Activated CD4-positive, alpha-beta memory T cell treated with anti-CD3 and anti-CD28 coated beads, Interleukin-2, amount 10 ng/mL, durations not matched to agents 7 days and 5 days (primary cell): ENCODE measurements around the gene TAP1. TPM values are rescaled to one million over a fixed set of nuclear protein-coding genes. Genes with fewer than 3 reads are reported as not detected.

Source experiments
- CTCF ChIA-PET: fragments of 350-600 bp; sonication (Branson Sonifier 250); formaldehyde crosslinking; loops from one replicate; lab custom pipeline; 2021; ENCODE audit warnings: antibody characterized with exemption, inconsistent platforms; lab: Charles Lee
- POLR2A ChIA-PET: fragments of 350-600 bp; sonication (Branson Sonifier 250); formaldehyde crosslinking; loops from one replicate; lab custom pipeline; 2021; ENCODE audit warnings: antibody characterized with exemption; lab: Charles Lee
- DNase-seq: peaks from one replicate; pipeline ENCODE4 v3.0.0-alpha.2; 2020
- H3K27ac Mint-ChIP-seq: one replicate; pipeline ENCODE4 v1.8.0; 2021; ENCODE audit warnings: mild to moderate bottlenecking, mixed read lengths
- H3K27me3 Mint-ChIP-seq: one replicate; pipeline ENCODE4 v1.8.0; 2021; ENCODE audit warnings: mixed read lengths
- H3K36me3 Mint-ChIP-seq: one replicate; pipeline ENCODE4 v1.8.0; 2021; ENCODE audit warnings: low read depth, mixed read lengths
- H3K4me1 Mint-ChIP-seq: one replicate; pipeline ENCODE4 v1.8.0; 2021; ENCODE audit warnings: mixed read lengths
- H3K4me3 Mint-ChIP-seq: one replicate; pipeline ENCODE4 v1.8.0; 2021; ENCODE audit warnings: mild to moderate bottlenecking, mixed read lengths
- H3K9me3 Mint-ChIP-seq: one replicate; pipeline ENCODE4 v1.8.0; 2021; ENCODE audit warnings: mixed read lengths
- total RNA-seq, 2 experiments: library from RNA; stranded (reverse); gene quantifications; one replicate each; pipeline ENCODE4 v1.2.3, GENCODE V29; 2021

TAP1 gene
- total RNA-seq, 2 experiments from 2014 or later = 410 to 412 TPM

DNA sequence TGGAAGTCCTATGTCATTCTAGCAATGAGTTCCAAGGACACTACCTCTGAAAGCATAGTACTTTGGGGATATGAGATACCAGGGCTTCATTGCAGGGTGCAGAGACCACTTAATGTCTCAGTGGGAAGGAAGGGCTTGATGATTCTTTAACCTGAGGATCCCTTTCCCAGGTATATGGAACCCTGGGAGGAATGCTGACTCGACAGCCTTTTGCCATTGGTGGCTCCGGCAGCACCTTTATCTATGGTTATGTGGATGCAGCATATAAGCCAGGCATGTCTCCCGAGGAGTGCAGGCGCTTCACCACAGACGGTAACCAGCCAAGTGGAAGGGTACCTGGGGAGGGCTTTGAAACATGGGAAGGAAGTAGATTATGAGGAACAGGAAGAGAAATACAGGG lies 4.7 kb upstream of the TAP1 start:
- Mint-ChIP-seq H3K9me3 (no peaks in the 10 kb centered on the region), H3K4me3 (no peak overlapping the region), H3K4me1 (peaks cover 48% of the 10 kb centered on the region), H3K27ac (peak overlapping the region; percentile 53), H3K36me3 (peaks cover 84% of the 10 kb centered on the region), H3K27me3 (no peaks in the 10 kb centered on the region)
- CTCF ChIA-PET = interaction anchor here (1.1 to 9.6 kb wide), 8 partner anchors 10 to 127 kb away, joined by 3 to 337 read pairs (median 4); partner anchors contain the start of genes PSMB8 and TAP2
- POLR2A ChIA-PET = interaction anchor here (0.5 to 9.4 kb wide), 4 partner anchors 10 to 113 kb away, joined by 3 to 1055 read pairs (median 170); partner anchors contain the start of genes BRD2, PSMB8 and TAP2
- no peak for DNase-seq

DNA sequence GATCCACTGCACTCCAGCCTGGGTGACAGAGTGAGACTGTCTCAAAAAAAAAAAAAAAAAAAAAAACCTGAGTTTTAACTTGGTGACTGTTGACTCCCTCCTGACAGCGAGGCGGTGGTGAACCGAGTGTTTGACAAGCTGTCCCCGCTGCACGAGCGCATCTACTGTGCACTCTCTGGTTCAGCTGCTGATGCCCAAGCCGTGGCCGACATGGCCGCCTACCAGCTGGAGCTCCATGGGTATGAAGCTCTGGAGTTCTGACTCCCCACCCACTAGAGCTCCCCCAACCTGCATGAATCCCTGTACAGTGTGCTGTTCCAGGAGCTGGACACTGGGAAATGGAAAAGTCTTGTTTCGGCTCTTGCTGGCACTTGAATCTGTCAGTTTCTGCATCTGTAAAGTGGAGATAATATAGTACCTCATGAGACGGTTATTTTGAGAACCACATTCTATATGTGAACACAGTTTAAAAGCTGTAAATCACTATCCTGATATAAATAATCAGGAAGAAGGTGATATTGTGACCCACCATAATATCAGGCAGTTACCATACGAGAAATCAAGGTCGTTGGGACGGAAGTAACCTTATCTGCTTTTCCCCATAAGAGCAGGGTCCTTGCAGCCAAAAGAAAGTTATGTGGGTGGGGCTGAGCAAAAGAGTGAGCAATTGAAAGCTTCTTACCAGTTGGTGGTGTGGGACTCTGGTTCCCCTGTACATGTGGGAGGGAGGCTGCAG lies 3.8 kb upstream of the TAP1 start:
- ChIA-PET CTCF (interaction anchor here (1.1 to 9.6 kb wide), 7 partner anchors 11 to 128 kb away, joined by 3 to 337 read pairs (median 5); partner anchors contain the start of genes PSMB8 and TAP2), POLR2A (interaction anchor here (1.3 to 9.4 kb wide), 4 partner anchors 11 to 123 kb away, joined by 4 to 1055 read pairs (median 170); partner anchors contain the start of genes BRD2, PSMB8 and TAP2)
- no peak for DNase-seq
- H3K27ac Mint-ChIP-seq = peak overlapping the region; percentile 56
- H3K4me3 Mint-ChIP-seq = peak overlapping the region; percentile 100
- no peaks in the 10 kb centered on the region for H3K27me3 Mint-ChIP-seq
- peaks cover 48% of the 10 kb centered on the region for H3K4me1 Mint-ChIP-seq
- H3K36me3 Mint-ChIP-seq = peaks cover 87% of the 10 kb centered on the region
- no peaks in the 10 kb centered on the region for H3K9me3 Mint-ChIP-seq

DNA sequence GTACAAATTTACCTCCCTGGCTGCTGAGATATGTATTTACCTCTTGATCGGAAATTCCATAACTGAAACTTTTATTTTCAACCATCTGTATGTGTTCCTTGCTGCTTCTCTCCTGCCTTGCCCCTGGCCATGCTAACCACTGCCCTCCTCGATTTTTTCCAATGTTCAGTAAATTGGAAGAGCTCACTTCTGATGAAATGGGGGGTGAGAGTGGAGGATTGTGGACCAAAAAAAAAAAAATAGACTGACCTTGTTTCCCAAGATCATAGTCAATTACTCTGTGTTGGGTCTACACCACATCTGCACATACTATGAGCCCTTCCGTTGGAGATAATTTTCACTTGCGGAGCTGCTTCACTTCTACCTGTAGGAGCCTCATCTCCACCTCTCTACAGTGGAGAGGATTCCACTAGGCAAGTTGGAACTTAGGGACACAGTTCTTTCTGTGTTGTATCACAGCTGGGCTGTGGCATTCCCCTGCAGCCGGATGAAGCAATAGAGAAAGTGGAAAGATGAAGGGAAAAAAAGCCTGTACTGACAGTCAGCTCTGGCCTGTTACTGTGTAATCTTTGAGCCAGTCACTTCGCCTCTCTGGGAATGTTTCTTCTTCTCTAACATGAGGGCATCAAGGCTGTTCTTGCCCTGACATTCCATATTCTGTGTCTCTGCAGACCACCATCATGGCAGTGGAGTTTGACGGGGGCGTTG lies 2.1 kb upstream of the TAP1 start:
- ChIA-PET CTCF (interaction anchor here (1.1 to 9.6 kb wide), 11 partner anchors 11 to 423 kb away, joined by 3 to 337 read pairs (median 7); partner anchors contain the start of genes PSMB8 and TAP2), POLR2A (interaction anchor here (0.8 to 9.4 kb wide), 11 partner anchors 9 to 728 kb away, joined by 3 to 1055 read pairs (median 6); partner anchors contain the start of genes ATF6B, BRD2, PSMB8 and TAP2)
- Mint-ChIP-seq H3K27me3 (no peaks in the 10 kb centered on the region), H3K4me3 (peak overlapping the region; percentile 100), H3K4me1 (peaks cover 57% of the 10 kb centered on the region), H3K27ac (peak overlapping the region; percentile 99), H3K36me3 (peaks cover 90% of the 10 kb centered on the region), H3K9me3 (no peaks in the 10 kb centered on the region)
- no peak for DNase-seq

DNA sequence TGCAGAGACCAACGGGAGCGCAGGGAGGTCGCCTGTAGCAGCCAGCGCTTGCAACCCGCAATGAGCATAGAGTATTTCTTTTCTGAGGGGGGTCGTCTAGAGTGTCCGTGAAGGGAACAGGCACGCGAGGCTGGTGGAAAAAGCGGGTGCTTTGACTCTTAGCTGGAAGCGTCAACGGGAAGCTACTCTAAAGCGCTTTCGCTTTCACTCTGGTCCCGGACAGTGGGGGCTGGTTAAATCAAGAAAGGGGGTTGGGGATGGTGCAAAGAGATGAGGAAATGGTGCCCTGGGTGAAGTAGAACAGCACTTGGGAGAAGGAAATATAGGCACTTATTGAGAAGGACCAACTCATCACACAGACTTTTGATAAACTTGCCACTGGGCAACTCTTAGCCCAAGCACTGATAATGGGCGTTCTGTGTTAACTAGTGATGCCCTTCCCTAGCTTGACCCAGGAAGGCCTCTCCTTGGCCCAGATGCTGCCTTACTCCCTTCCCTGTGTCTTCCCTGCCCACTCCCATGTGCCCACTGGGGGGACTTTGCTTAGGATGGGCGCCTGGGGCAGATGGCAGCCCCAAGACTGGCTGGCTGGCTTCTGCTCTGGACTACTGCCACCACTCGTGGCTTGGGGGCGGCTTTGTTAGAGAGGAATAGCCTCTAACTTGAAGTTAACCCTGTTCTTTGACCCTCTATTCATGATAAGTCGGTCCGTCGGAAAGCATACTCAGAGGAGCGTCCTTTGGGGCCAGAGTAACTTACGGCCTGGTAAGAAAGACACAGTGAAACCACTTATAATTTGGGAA lies 1.1 kb upstream of the TAP1 start:
- POLR2A ChIA-PET = interaction anchor here (0.8 to 9.4 kb wide), 18 partner anchors 10 to 1190 kb away, joined by 3 to 1055 read pairs (median 4); partner anchors contain the start of genes BRD2, GPANK1, HLA-DPB1 and PSMB8
- peak overlapping the region; percentile 99 for H3K27ac Mint-ChIP-seq

DNA sequence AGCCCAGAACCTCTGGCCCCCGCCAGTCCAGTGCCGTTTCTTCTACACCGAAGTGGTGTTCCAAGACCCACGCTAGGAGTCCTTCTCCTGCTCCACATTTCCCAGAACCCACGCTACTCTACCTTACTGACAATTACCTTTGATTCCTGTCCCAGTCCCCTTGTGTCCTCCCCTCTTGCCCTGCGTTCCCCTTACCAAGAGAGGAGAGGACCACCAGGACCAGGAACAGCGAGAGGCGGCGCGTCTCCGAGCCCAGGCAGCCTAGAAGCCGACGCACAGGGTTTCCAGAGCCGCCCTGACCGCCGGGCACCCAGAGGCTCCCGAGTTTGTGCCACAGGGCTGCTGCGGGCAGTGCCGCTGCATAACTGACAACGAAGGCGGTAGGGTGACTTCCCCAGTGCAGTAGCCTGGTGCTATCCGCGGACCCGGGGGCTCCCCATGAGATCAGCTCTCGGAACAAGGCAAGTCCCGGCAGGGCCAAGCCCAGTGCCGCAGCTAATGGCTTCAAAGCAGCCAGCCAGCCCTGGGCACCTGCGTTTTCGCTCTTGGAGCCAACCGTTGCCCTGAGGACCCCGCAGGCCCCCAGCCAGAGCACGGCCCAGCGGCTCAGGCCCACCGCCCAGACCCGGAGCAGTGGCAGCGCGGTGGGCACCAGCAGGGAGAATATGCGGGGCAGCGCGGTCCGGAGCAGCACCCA lies 512 bp downstream of the TAP1 start:
- CTCF ChIA-PET = interaction anchor here (0.6 to 9.6 kb wide), 16 partner anchors 8 to 396 kb away, joined by 3 to 337 read pairs (median 7); partner anchors contain the start of genes HLA-DMA, PSMB8, RING1 and TAP2
- peaks cover 91% of the 10 kb centered on the region for H3K36me3 Mint-ChIP-seq
- peak overlapping the region; percentile 99 for H3K27ac Mint-ChIP-seq
- no peaks in the 10 kb centered on the region for H3K9me3 Mint-ChIP-seq
- H3K27me3 Mint-ChIP-seq = no peaks in the 10 kb centered on the region
- DNase-seq = peak; percentile 53
- peak overlapping the region; percentile 100 for H3K4me3 Mint-ChIP-seq
- POLR2A ChIA-PET = interaction anchor here (0.7 to 9.4 kb wide), 23 partner anchors 11 to 1188 kb away, joined by 3 to 1055 read pairs (median 4); partner anchors contain the start of genes ATF6B, BRD2, GPANK1 and GPSM3
- peaks cover 60% of the 10 kb centered on the region for H3K4me1 Mint-ChIP-seq

More for the DNA sequence above, 1.1 kb upstream of the TAP1 start:
- no peaks in the 10 kb centered on the region for H3K27me3 Mint-ChIP-seq
- DNase-seq = peak; percentile 69
- no peaks in the 10 kb centered on the region for H3K9me3 Mint-ChIP-seq
- H3K4me1 Mint-ChIP-seq = peaks cover 62% of the 10 kb centered on the region
- peak overlapping the region; percentile 100 for H3K4me3 Mint-ChIP-seq
- H3K36me3 Mint-ChIP-seq = peaks cover 92% of the 10 kb centered on the region
- CTCF ChIA-PET = interaction anchor here (1.1 to 9.6 kb wide), 13 partner anchors 9 to 422 kb away, joined by 3 to 337 read pairs (median 11); partner anchors contain the start of genes BRD2, PSMB8 and TAP2

DNA sequence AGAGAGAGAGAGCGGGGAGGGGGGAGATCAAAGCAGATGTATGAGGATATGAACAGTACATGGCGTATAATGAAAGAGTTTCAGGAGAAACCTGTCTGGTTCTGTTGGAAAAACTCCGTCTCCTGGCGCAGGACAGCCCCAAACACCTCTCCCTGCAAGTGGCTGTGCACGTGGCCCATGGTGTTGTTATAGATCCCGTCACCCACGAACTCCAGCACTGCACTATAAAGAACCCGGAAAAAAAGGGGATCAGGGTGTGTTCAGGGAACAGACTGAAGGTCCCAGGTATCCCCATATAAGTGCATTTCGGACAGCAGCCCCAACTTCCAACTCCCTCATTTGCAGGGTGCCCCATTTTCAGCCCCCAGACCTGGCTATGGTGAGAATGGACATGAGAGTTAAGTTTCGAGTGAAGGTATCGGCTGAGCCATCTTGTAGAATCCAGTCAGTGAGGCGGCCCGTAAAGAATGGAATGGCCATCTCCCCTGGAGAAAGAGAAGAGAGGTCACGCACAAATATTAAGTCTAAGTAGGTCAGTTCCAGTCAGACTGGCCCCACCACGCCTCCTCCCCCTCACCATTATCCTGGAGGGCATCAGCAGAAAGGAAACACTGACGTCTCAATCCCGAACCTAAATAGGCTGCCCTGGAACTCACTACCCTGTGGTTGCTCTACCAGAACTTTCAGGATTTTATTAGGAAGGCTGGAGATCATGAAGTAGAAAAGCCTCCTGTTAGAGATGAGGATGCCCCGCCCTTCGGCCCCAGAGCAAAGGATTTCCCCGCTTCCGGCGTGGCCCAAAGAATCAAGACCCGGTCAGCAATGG lies 1.3 kb downstream of the TAP1 start:
- DNase-seq = peak; percentile 52
- peaks cover 60% of the 10 kb centered on the region for H3K4me1 Mint-ChIP-seq
- ChIA-PET CTCF (interaction anchor here (1.2 to 9.6 kb wide), 8 partner anchors 12 to 119 kb away, joined by 3 to 337 read pairs (median 20); partner anchors contain the start of genes HLA-DMA and TAP2), POLR2A (interaction anchor here (0.7 to 9.4 kb wide), 14 partner anchors 12 to 724 kb away, joined by 3 to 1055 read pairs (median 4); partner anchors contain the start of genes ATF6B, BRD2, GPSM3 and HLA-DMB)
- H3K36me3 Mint-ChIP-seq = peaks cover 91% of the 10 kb centered on the region
- H3K9me3 Mint-ChIP-seq = no peaks in the 10 kb centered on the region
- peak overlapping the region; percentile 99 for H3K27ac Mint-ChIP-seq
- H3K27me3 Mint-ChIP-seq = no peaks in the 10 kb centered on the region
- peak overlapping the region; percentile 100 for H3K4me3 Mint-ChIP-seq

DNA sequence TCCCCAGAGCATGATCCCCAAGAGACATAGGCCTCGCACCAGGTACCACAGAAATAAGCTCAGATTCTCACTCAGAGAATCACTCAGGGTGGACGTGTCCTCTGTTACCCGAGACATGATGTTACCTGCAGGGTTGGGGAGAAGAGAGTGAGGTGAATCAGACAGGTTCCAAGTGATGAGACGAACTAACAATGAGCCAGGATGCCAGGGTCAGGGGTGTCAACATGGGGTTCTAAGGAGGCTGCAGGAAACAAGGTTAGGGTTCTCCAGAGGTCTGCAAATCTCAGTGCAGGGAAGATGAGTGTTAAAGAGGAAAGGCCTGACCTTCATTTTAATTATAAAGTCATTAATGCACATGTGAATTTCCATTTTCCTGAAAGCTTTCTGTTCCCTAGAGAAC lies 2.5 kb downstream of the TAP1 start:
- Mint-ChIP-seq H3K27ac (peak overlapping the region; percentile 99), H3K9me3 (no peaks in the 10 kb centered on the region), H3K4me1 (peaks cover 60% of the 10 kb centered on the region), H3K4me3 (peak overlapping the region; percentile 100), H3K36me3 (peaks cover 91% of the 10 kb centered on the region), H3K27me3 (no peaks in the 10 kb centered on the region)
- ChIA-PET POLR2A (interaction anchor here (0.6 to 3.7 kb wide), 6 partner anchors 8 to 651 kb away, joined by 3 to 80 read pairs (median 4); partner anchors contain the start of genes BRD2 and TAP2), CTCF (interaction anchor here (1.0 to 3.3 kb wide), 4 partner anchors 9 to 133 kb away, joined by 3 to 29 read pairs (median 7); partner anchors contain the start of gene TAP2)
- no peak for DNase-seq

DNA sequence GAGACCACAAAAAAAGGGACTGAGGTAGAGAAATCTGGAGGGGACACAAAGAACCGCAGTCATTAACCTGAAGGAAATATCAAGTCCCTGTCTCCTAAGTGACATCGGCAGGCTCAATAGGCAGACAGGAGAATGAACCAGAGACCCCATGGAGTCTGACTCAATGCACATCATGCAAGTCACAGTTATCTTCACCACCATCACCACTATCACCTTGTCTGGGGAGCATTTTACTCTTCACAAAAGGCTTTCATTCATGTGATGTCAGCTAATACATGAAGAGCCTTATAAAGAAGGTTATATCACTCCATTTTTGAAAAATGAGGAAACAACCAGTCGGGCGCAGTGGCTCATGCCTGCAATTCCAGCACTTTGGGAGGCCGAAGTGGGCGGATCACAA lies 4.4 kb downstream of the TAP1 start:
- Mint-ChIP-seq H3K4me1 (peaks cover 60% of the 10 kb centered on the region), H3K36me3 (peaks cover 90% of the 10 kb centered on the region), H3K27me3 (no peaks in the 10 kb centered on the region), H3K4me3 (peak overlapping the region; percentile 97), H3K27ac (peak overlapping the region; percentile 99), H3K9me3 (no peaks in the 10 kb centered on the region)
- POLR2A ChIA-PET = interaction anchor here (1.0 to 3.7 kb wide), 3 partner anchors 9 to 122 kb away, joined by 3 to 80 read pairs (median 61); partner anchors contain the start of genes BRD2 and TAP2
- DNase-seq = no peak
- CTCF ChIA-PET = interaction anchor here (0.7 to 3.3 kb wide), 3 partner anchors 9 to 19 kb away, joined by 3 to 29 read pairs (median 10); partner anchors contain the start of gene TAP2

DNA sequence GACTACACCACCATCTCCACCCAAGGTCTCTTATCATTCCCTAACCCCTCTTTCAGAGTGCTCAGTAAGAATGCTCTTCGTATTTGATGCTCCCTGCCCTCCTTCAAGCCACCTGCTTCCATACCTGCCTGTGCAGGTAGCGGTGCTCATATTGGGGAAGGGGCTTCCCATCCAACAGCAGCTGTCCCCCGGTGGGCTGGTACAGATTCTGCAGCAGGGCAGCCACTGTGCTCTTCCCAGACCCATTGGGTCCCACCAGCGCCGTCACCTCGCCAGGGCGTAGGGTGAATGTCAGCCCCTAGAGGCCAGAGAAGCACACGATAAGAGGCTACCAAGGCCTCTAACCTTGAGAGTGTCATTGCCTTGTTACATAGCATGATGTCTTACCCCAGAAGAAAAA lies 5.7 kb downstream of the TAP1 start:
- H3K36me3 Mint-ChIP-seq = peaks cover 96% of the 10 kb centered on the region
- ChIA-PET POLR2A (interaction anchor here (3.0 to 16.8 kb wide), 3 partner anchors 9 to 123 kb away, joined by 11 to 1055 read pairs (median 656); partner anchors contain the start of genes BRD2, PSMB9, TAP1 and TAP2), CTCF (interaction anchor here (1.3 kb wide), 1 partner anchor 9 kb away, joined by 5 read pairs; the partner anchor contains the start of gene TAP2)
- H3K27me3 Mint-ChIP-seq = no peaks in the 10 kb centered on the region
- H3K4me1 Mint-ChIP-seq = peaks cover 60% of the 10 kb centered on the region
- no peaks in the 10 kb centered on the region for H3K9me3 Mint-ChIP-seq
- H3K27ac Mint-ChIP-seq = peak overlapping the region; percentile 99
- peak overlapping the region; percentile 97 for H3K4me3 Mint-ChIP-seq
- no peak for DNase-seq

DNA sequence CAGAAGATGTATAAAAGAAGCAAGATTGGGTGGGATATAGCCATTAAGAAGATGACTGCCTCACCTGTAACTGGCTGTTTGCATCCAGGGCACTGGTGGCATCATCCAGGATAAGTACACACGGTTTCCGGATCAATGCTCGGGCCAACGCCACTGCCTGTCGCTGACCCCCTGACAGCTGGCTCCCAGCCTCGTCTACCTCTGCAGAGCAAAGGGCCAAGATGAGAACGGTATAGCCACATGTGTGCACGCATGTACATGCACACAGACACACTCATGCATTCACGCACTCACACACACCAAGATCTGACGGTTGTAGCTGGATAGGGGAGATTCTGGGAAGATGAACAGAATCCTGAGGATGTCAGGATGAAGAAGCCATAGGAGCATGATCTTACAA lies 6.5 kb downstream of the TAP1 start:
- no peak for DNase-seq
- Mint-ChIP-seq H3K4me3 (peak overlapping the region; percentile 97), H3K9me3 (no peaks in the 10 kb centered on the region), H3K27me3 (no peaks in the 10 kb centered on the region), H3K27ac (peak overlapping the region; percentile 99), H3K36me3 (peaks cover 96% of the 10 kb centered on the region), H3K4me1 (peaks cover 64% of the 10 kb centered on the region)
- ChIA-PET CTCF (interaction anchor here (1.3 to 3.9 kb wide), 3 partner anchors 9 to 21 kb away, joined by 5 to 96 read pairs (median 34); partner anchors contain the start of genes PSMB9, TAP1 and TAP2), POLR2A (interaction anchor here (3.0 to 16.8 kb wide), 4 partner anchors 9 to 124 kb away, joined by 11 to 1055 read pairs (median 357); partner anchors contain the start of genes BRD2, PSMB9, TAP1 and TAP2)
